ENCODE results near the gene CCDC40.

The CCDC40 gene

DNA sequence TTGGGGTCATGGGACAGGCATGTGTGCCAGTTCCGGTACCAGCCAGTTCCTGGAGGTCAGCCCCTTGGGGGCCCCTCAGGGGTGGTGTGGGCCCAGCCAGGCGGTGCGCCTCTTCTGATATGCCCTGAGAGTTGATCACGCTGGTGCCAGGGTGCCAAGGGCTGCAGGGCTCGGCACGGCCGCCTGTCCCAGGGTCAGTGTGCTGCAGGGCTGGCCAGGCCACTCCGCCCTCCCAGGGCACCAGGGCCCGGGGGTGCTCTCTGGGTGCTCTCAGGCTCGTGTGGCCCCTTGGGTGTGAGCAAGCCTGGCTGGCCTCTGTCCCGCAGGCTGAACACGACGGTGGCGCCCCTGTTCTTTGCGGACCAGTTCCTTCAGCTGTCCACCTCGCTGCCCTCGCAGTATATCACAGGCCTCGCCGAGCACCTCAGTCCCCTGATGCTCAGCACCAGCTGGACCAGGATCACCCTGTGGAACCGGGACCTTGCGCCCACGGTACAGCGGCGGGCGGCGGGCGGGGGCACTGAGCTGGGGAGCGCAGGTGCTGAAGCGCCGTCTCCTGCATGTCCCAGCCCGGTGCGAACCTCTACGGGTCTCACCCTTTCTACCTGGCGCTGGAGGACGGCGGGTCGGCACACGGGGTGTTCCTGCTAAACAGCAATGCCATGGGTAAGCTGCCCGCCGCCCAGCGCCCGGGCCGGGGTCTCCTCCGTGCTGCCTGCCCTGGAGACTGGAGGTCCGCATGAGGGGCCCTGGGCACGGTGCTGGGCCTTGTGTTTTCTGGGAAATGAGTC, 71.0 kb downstream of the CCDC40 start:
- DNase-seq (ENCODE audit: low read depth, low spot score): no peak
- H3K4me3 ChIP-seq (ENCODE audit: low read length): no peak overlapping the region

DNA sequence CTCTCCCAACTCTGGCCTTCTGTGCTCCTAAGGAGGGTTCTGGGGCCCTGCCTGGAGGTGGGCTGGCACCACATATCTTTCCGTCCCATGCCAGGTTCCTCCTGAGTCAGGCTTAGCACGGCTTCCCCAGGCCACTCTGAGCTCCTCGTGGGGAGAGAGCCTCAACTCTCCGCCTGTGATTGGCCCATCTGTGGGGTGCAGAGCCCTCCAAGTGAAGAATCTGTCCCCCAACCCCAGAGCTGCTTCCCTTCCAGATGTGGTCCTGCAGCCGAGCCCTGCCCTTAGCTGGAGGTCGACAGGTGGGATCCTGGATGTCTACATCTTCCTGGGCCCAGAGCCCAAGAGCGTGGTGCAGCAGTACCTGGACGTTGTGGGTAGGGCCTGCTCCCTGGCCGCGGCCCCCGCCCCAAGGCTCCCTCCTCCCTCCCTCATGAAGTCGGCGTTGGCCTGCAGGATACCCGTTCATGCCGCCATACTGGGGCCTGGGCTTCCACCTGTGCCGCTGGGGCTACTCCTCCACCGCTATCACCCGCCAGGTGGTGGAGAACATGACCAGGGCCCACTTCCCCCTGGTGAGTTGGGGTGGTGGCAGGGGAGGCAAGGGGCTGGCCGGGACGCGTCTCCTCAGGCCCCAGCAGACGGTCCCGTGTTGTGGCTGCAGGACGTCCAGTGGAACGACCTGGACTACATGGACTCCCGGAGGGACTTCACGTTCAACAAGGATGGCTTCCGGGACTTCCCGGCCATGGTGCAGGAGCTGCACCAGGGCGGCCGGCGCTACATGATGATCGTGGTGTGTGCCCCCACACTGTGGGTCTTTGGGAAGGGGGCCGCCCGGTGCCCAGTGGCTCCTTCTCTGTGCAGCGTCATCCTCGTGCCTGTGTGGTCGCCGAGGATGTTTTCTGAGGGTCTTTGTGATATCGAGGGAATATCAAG, 71.9 kb downstream of the CCDC40 start:
- H3K4me3 ChIP-seq (ENCODE audit: low read length): no peak overlapping the region
- DNase-seq (ENCODE audit: low read depth, low spot score): no peak

GRCh38 chr17:80109066-80109660, 72.7 kb downstream of the CCDC40 start:
- DNase-seq (ENCODE audit: low read depth, low spot score): no peak
- no peak overlapping the region for H3K4me3 ChIP-seq (ENCODE audit: low read length)

GRCh38 chr17:80109713-80110446, 73.4 kb downstream of the CCDC40 start:
- no peak for DNase-seq (ENCODE audit: low read depth, low spot score)

DNA sequence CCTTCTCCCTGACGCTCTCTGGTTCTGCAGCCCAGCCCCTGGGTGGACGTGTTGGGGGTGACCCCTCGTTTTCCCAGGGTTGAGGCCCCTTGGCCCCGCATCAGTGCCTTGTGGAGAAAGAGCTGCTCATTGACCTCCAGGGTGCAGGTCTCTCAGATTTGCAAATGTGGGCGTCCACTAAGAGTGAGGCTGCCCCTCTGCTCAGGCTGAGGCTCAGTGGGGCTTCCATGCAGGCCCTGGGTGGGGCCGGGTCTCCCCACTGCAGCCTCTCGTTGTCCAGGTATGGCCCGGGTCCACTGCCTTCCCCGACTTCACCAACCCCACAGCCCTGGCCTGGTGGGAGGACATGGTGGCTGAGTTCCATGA, 74.0 kb downstream of the CCDC40 start:
- H3K4me3 ChIP-seq (ENCODE audit: low read length): no peak overlapping the region
- DNase-seq (ENCODE audit: low read depth, low spot score): no peak

More at GRCh38 chr17:80109713-80110446, 73.4 kb downstream of the CCDC40 start:
- H3K4me3 ChIP-seq (ENCODE audit: low read length): no peak overlapping the region

- no peak overlapping the region for H3K4me3 ChIP-seq (ENCODE audit: low read length)
- no peak for DNase-seq (ENCODE audit: low read depth, low spot score)
Measured at GRCh38 chr17:80110927-80111701, 74.7 kb downstream of the CCDC40 start.

DNA sequence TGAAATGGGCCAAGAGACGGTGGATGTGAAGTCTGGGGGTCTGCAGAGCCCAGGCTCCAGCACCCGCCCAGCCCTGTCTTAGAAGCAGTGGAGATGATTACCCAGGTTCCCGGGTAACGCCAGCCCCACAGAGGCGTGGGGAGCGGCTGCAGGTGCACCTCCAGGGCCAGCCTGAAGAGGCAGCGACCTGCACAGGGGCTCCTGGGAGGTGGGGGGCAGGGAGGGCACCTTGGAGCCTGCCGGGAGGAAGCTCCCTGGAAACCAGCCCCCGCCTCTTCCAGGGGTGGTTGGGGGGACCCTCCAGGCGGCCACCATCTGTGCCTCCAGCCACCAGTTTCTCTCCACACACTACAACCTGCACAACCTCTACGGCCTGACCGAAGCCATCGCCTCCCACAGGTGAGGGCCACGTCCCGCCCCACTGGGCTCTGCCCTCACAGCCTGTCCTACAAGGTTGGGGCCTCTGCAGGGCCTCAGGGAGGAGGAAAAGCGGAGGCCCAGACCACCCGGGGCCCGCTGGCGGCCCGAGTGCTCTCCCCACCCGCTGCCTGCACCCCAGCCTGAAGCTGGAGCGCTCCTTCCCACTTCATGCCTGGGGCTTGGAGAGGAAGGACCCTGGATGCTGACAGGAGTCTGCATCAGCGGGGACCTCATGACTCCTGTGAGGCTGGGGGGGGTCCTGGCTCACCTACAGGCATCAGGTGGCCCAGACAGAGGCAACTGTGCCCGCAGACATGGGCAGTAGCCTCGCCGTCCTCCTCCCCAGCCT, 75.4 kb downstream of the CCDC40 start:
- no peak for DNase-seq (ENCODE audit: low read depth, low spot score)
- no peak overlapping the region for H3K4me3 ChIP-seq (ENCODE audit: low read length)

DNA sequence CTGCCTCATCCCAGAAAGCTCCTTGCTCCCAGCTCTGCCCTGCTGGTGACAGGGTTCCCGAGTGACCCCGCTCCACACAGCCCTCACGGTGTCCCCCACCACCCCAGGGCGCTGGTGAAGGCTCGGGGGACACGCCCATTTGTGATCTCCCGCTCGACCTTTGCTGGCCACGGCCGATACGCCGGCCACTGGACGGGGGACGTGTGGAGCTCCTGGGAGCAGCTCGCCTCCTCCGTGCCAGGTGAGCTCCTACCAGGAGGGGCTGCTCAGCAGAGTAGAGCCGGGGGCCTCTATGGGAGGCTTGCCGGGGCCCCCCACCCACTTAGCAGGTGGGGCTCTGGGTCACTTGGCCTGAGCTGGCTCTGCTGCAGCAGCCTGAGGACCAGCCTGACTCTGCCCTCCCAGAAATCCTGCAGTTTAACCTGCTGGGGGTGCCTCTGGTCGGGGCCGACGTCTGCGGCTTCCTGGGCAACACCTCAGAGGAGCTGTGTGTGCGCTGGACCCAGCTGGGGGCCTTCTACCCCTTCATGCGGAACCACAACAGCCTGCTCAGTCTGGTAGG, 76.1 kb downstream of the CCDC40 start:
- no peak overlapping the region for H3K4me3 ChIP-seq (ENCODE audit: low read length)
- no peak for DNase-seq (ENCODE audit: low read depth, low spot score)

- no peak overlapping the region for H3K4me3 ChIP-seq (ENCODE audit: low read length)
- no peak for DNase-seq (ENCODE audit: low read depth, low spot score)
Measured at GRCh38 chr17:80113033-80113484, 76.6 kb downstream of the CCDC40 start.

GRCh38 chr17:80114758-80115157, 78.3 kb downstream of the CCDC40 start:
- no peak for DNase-seq (ENCODE audit: low read depth, low spot score)
- no peak overlapping the region for H3K4me3 ChIP-seq (ENCODE audit: low read length)

DNA sequence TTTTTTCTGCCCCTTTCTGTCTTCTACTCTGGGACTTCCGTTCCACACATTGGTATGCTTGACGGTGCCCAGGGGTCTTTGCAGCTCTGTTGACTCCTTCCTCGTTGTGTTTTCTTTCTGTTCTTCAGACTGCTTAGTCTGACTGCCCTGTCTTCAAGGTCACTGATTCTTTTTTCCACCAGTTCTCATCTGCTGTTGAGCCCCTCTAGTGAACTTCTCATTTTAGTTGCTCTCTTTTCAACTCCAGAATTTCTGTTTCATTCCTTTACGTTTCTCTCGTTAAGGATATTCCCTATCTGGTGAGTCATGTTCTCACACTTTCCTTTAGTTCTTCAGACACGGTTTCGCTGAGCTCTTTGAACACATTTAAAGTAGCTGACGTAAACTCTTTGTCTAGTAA, 78.7 kb downstream of the CCDC40 start:
- no peak for DNase-seq (ENCODE audit: low read depth, low spot score)
- H3K4me3 ChIP-seq (ENCODE audit: low read length): no peak overlapping the region

DNA sequence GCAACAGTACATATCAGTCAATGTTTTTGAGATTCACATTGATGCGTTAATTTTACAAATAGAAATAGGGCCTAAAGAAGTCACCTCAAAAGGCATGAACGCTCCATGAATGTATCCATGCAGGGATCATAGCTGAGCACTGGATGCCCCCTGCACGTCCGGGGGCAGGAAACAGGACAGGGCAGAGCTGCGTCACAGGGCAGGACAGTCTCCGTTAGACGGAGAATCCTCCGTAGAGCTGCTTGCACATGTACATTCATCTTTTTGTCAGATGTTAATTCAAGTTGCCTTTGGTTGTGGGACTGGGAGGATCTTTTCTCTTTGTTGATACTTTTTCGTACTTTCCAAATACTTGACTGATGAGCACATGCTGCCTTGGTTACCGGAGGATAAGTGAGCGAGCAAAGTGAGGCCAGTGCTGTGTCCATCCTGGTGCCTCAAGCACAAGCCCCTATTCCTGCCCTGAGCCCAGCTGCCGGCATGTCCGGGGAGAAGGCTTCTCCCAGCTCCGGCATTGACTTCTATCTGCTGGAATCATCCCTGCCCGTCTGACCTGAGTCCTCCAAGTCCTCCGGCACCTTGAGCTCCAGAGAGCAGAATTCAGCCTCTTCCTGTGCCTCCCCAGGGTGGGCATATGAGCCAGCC, 80.0 kb downstream of the CCDC40 start:
- DNase-seq (ENCODE audit: low read depth, low spot score): no peak
- H3K4me3 ChIP-seq (ENCODE audit: low read length): no peak overlapping the region

- no peak for DNase-seq (ENCODE audit: low read depth, low spot score)
- no peak overlapping the region for H3K4me3 ChIP-seq (ENCODE audit: low read length)
Measured at GRCh38 chr17:80116921-80117380, 80.5 kb downstream of the CCDC40 start.

DNA sequence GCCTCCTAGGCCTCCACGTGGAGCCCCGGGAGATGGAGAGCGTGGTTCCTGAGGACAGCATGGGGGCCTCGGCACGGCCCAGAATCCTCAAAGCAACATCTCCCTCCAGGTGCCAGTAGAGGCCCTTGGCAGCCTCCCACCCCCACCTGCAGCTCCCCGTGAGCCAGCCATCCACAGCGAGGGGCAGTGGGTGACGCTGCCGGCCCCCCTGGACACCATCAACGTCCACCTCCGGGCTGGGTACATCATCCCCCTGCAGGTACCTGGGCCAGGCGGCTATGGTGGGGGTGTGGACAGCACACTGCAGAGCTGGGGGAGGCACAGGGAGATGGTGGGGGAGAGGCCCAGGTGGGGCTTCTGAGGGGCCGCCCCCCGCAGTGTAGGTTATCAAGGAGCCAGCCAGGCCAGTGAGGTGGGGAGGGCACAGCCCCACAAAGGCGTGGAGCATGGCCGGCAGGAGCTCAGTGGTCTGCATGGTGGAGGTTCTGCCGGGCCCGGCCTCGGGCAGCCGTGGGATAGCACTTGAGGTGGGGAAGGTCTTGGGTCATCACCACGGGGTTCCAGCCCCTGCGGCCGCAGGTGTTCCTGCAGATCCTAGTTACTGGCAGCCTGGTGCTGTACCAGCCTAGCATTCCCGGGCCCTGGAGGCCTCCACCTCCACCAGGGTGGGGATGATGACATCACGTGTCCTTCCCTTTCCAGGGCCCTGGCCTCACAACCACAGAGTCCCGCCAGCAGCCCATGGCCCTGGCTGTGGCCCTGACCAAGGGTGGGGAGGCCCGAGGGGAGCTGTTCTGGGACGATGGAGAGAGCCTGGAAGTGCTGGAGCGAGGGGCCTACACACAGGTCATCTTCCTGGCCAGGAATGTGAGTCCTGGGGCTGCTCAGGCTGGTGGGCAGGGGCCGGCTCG, 81.3 kb downstream of the CCDC40 start:
- H3K4me3 ChIP-seq (ENCODE audit: low read length): no peak overlapping the region

DNA sequence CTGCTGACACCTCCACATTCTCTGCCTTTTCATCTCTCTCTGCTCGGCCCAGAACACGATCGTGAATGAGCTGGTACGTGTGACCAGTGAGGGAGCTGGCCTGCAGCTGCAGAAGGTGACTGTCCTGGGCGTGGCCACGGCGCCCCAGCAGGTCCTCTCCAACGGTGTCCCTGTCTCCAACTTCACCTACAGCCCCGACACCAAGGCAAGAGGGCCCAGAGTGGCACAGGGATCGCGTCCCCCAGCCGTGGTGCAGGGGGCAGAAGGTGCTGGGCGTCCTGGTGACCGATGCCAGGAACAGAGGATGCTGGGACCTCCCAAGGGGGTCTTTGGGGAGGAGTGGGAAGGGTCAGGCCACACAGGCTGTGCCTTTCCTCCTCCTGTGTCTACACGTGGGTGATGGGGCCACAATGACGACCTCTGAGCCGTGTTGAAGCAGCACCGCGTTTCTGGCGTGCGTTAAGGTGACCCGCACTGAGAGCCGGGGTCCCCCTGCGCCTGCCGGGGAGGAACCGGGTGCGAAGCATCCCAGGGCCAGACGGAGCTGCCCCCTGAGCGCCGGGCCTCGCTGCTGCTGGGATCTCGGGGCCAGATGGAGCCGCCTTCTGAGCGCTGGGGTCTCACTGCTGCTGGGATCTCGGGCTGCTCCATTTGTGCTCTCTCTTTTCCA, 82.3 kb downstream of the CCDC40 start:
- no peak for DNase-seq (ENCODE audit: low read depth, low spot score)
- H3K4me3 ChIP-seq (ENCODE audit: low read length): no peak overlapping the region

More for the DNA sequence above, 81.3 kb downstream of the CCDC40 start:
- no peak for DNase-seq (ENCODE audit: low read depth, low spot score)
